Measurements from ENCODE around the gene GALNTL6.

GALNTL6 gene

GRCh38 chr4:172656055-172656454 is 842.9 kb downstream of the GALNTL6 start:
- no peak for TF ChIP-seq CTCF (IDR thresholded peaks at IDR 0.05; ENCODE audit: low read depth, low read length)
- no peak for DNase-seq (ENCODE audit: extremely low read depth, low read depth)

- no peak for TF ChIP-seq CTCF (IDR thresholded peaks at IDR 0.05; ENCODE audit: low read depth, low read length)
- DNase-seq (ENCODE audit: extremely low read depth, low read depth), result no peak
These were observed 843.9 kb downstream of the GALNTL6 start for GRCh38 chr4:172657081-172657480.

GRCh38 chr4:172660251-172660650 is 847.0 kb downstream of the GALNTL6 start:
- TF ChIP-seq CTCF (IDR thresholded peaks at IDR 0.05; ENCODE audit: low read depth, low read length), result no peak
- DNase-seq (ENCODE audit: extremely low read depth, low read depth), result no peak

GRCh38 chr4:172662113-172662512 is 848.9 kb downstream of the GALNTL6 start:
- no peak for TF ChIP-seq CTCF (IDR thresholded peaks at IDR 0.05; ENCODE audit: low read depth, low read length)
- DNase-seq (ENCODE audit: extremely low read depth, low read depth), result no peak

GRCh38 chr4:172666711-172667368 is 853.6 kb downstream of the GALNTL6 start:
- no peak for DNase-seq (ENCODE audit: extremely low read depth, low read depth)
- no peak for TF ChIP-seq CTCF (IDR thresholded peaks at IDR 0.05; ENCODE audit: low read depth, low read length)

- DNase-seq (ENCODE audit: extremely low read depth, low read depth), result no peak
- no peak for TF ChIP-seq CTCF (IDR thresholded peaks at IDR 0.05; ENCODE audit: low read depth, low read length)
These were observed 861.6 kb downstream of the GALNTL6 start for GRCh38 chr4:172674811-172675210.

GRCh38 chr4:172675232-172675631 is 862.0 kb downstream of the GALNTL6 start:
- TF ChIP-seq CTCF (IDR thresholded peaks at IDR 0.05; ENCODE audit: low read depth, low read length), result no peak
- no peak for DNase-seq (ENCODE audit: extremely low read depth, low read depth)

Data from AG09319 (cell line).